NCI-H2227 (cell line): ENCODE results near the gene PSME3IP1.

Experiments used
- DNase-seq: peaks from one replicate; lab custom pipeline; 2025; ENCODE audit not compliant: unreplicated experiment; lab: John Stamatoyannopoulos, UW

Gene PSME3IP1

GRCh38 chr16:57145046-57146021, 40.5 kb downstream of the PSME3IP1 start:
- DNase-seq, result no peak

GRCh38 chr16:57144027-57144426, 41.8 kb downstream of the PSME3IP1 start:
- no peak for DNase-seq

DNA sequence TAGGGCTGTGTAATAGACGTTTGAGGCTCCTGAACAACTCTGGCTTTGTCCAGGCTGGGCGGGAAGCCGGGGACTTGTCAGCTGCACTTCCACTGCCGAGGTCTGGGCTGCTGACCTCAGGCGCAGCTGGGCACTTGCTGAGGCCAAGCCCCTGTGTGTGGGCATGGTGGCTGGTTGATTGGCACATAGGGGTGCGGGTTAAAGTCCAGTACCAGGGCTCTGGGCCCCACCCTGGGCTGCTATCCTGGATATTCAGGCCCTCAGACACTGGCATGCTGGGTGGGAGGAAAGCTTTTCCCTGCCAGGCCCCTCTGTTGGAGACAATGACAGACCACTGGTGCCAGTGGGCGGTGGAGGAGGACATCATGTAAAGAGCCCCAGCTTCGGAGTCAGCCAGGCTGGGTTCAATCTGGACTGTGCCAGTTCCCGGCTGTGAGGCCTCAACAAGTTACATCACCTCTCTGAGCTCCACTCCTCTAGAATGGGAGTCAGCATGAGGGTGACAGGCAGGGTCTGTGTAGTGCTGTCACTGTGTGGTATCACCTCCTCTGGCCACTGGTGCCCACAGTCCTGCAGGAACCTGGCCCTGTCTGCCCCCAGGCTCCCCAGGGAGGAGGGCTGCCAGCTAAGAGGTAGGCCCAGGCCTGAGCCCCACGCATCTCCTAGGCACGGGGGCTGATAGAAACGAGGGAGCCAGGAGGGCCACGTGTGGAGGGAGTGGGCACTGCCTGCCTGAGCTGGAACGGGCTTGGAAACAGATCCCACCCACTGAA, 42.5 kb downstream of the PSME3IP1 start:
- no peak for DNase-seq

- no peak for DNase-seq
Measured at GRCh38 chr16:57141822-57142631, 43.8 kb downstream of the PSME3IP1 start.

DNA sequence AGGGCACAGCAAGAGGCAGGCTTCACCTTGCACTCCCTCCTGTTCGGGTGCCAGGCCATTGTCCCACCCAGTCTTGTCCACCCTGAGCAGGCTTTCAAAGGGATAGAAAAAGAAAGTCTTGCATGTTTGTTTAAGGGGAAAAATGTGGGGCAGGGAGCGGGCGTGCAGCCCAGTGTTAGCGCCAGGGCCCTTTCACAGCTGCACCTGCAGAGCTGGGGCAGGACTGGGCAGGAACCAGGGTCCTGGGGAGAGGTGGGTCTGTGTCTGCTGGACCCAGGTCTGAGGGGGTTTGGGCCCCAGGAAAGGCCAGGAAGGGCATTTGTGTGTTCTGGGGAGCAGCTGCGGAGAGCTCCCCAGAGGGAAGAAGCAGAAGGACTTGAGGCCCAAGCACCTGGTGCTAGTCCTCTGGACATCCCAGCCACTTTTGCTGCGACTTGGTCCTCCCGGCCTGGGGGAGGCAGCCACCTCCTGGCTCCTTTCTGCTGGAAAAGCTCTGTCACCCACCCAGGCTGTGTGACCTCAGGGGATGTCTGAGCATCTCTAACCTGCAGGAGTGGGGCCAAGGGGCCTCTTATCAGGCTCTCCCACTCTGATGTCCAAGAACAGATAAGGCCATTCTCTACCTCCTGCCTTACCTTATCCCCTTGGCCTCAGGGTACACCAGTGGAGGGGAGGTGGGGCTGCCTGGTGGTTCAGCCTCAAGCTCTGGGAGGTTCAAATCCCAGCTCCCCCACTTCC, 44.7 kb downstream of the PSME3IP1 start:
- no peak for DNase-seq

DNA sequence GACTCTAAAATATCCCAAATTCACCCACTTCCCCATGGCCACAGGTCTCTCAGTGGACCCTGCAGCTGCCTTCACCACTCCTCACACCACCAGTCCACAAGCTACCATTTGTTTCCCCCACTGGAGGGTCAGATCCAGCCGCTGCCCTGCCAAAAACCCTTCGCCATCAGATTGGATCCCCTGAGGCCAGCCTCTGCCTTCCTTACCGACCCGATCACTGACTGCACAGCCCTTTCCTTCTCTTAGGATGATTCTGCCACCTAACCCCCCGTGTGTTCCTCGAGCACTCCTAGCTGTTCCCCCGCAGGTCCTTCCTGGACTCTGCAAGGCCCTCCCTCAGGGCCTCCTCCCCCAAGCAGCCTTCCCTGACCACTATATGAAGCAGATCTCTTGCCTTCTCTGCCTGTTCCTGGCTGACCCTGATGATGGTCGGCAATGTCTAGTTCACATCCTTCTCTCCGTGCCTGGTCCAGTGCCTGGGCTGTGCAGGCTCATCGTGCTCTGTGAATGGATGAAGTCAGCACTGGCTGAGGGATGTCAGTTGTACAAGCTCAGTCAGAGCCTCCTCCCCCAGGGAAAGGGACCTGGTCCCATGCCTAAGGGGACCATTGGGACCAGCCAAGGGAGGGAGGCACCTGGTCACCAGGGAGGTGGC, 47.4 kb downstream of the PSME3IP1 start:
- no peak for DNase-seq

GRCh38 chr16:57137566-57138273, 48.1 kb downstream of the PSME3IP1 start:
- no peak for DNase-seq

GRCh38 chr16:57137043-57137442, 48.8 kb downstream of the PSME3IP1 start:
- no peak for DNase-seq

DNA sequence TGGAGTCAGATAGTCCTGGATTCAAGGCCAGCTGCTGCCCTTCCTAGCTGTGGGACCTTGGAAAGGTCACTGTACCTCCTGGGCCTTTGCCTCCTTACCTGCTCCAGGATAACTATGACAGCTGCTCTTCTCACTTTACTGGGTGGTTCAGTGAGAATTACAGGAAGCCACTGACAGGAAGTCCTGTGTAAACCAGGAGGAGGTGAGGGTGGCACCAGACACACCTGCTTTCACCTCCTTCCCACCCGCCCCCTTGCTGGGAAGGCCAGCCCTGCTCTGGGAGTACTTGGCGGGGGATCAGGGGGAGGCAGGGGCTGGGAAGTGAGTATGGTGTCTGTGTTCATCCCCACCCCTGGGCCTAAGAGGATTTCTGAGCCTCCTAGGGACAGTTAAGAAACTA, 50.9 kb downstream of the PSME3IP1 start:
- DNase-seq, result no peak

DNA sequence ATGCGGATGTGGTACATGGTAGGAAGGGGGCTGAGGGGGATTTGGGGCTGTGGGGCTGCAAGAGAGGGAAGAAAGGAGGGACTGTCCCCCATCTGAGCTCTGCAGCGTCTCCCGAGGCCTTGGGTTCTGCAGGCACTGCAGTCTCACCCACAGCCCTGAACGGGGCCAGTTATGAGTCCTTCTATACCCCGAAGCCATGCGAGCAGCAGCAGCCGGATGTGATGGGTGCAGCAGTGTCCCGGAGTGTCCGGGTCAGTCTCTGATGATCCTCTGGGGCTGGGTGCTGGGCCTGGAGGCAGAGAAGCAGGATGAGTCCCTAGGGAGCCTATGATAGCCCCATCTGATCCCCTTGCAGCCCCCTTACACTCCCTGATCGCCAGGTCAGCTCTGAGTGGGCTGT, 52.0 kb downstream of the PSME3IP1 start:
- no peak for DNase-seq

GRCh38 chr16:57133031-57133430, 52.8 kb downstream of the PSME3IP1 start:
- DNase-seq, result no peak

- no peak for DNase-seq
Measured at GRCh38 chr16:57132470-57132869, 53.4 kb downstream of the PSME3IP1 start.

DNA sequence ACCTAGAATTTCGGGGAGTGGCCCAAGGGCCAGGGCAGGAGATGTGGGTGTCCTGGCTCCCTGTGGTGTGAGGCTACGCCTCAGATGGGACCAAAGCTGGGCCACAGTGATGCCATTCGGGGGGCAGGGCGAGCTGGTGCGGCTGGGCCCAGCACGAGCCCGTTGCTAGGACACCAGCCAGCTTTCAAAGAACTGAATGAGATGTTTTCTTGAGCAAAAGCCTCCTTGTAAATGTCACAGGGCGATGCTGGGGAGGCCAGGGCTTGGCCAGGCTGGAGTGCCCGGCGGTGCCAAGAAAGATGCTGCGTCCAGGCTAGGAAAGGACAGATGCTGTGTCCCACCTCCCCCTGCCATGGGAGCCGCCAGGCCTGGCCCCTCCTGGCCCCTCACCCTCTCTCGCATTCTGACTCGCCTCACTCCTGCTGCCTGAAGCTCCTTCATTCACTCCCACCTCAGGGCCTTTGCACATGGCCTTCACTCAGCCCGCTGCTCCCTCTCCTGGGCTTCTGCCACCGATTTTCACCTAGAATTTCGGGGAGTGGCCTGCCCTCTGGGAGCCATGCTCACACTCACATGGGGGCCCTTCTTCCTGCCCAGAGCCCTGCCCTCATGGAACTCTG, 54.4 kb downstream of the PSME3IP1 start:
- DNase-seq, result no peak

GRCh38 chr16:57130950-57131321, 54.9 kb downstream of the PSME3IP1 start:
- DNase-seq, result no peak

DNA sequence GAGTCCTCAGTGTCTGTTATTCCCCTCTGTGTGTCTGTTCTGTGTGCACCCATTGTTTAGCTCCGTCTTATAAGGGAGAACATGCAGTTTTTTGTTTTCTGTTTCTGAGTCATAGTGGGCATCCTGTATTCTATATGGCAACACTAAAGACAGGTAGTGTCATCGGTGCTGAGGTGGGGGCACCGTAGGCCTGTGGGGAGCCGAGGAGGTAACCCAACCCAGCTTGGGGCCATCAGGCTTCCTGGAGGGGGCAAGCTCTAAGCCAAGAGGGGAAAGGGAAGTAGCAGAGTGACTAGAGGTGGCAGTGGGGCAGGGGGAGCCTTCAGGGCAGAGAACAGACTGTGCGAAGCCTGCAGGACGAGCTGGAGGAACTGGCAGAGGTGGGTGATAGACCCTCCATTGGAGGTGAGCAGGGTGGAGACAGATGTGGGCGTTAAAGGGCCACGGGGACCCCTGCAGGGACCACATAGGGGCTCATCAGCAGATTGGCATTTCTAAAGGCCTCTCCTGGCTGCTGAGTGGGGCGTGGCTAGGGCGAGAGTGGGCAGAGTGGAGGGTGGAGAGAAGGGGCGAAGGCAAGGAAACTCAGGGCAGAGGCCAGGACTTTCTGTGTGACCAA, 57.0 kb downstream of the PSME3IP1 start:
- no peak for DNase-seq

DNA sequence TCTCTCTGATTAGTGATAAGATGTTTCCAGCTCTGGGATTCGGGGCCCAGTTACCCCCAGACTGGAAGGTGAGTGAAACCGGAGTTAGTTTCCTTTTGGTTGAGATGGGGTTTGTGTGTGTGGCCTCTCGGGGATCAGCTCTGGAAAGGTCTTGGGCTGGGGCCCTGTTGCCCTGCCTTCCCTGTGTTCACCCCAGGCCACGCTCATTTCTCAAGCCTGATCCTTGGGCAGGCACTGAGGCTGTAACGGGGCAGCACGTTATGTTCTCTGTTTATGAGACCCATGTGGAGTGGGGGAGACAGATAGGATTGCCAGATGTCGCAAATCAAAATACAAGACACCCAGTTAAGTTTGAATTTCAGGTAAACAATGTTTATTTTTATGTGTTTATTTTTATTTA, 58.0 kb downstream of the PSME3IP1 start:
- DNase-seq, result no peak

DNA sequence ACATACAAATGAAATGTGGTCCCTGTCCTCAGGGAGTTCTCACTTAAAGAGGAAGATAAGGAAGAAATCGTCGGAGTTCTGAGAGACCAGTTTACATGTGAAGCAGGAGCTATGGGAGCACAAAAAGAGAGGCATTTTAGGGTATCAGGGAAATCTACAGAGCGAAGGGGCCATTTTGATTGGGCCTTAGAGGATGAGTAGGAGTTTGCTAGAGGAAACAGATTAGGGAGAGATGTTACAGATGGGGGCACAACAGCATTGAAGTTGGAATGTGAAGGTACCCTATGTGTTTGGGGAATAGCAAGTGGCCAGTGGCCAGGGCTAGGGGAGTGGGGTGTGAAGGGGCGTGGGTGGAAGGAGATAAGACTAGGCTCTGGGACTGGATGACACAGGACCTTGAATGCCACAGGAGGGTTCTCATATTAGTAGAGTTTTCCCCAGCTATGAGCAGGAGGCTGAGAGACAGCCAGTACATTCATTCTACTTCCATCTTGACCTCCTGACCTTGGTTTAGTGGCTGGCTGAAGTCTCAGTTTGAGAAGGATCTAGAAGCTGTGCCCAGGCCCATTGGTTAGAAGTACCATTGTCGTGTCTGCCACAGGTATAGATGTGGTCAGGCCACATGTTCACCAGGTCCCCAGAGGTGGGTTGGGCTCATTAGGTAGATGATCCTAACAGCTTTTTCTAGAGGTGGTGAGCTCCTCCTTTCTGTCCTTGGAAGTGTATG, 58.6 kb downstream of the PSME3IP1 start:
- DNase-seq, result no peak

GRCh38 chr16:57126411-57126810, 59.4 kb downstream of the PSME3IP1 start:
- no peak for DNase-seq
